Stomach (tissue), 9 donors: Measurements from ENCODE around the gene ERN1. TPM values are rescaled to one million over a fixed set of nuclear protein-coding genes. Genes with fewer than 3 reads are reported as not detected.
A peak's percentile ranks its signal among the peaks of the same experiment; 100 is the strongest.

Source experiments
- DNase-seq, 2 donors: peaks; one replicate each; pipeline versions ENCODE4 v3.0.0 to v3.0.0-alpha.2; 2013 to 2019
- H3K27ac ChIP-seq, 5 donors: fragments of 200-600 bp in 4 of 5; sonication (generic) in 4 of 5; one replicate each; pipeline ENCODE4 v1.5.1; 2013 to 2019; ENCODE audit warnings: mild to moderate bottlenecking in 1 of 5, moderate library complexity in 1 of 5
- H3K27me3 ChIP-seq, 3 donors: fragments of 200-600 bp; sonication (generic); one replicate each; pipeline ENCODE4 v1.5.1; 2017 to 2019; ENCODE audit warnings: mixed run types in 1 of 3
- H3K36me3 ChIP-seq, 4 donors: fragments of 200-600 bp; sonication (generic); 1 replicate in 3 of 4; 2 replicates in 1 of 4; pipeline ENCODE4 v1.5.1; 2016 to 2019
- H3K4me1 ChIP-seq, 4 donors: fragments of 200-600 bp; sonication (generic); one replicate each; pipeline ENCODE4 v1.5.1; 2016 to 2019
- H3K4me3 ChIP-seq, 4 donors: fragments of 200-600 bp; sonication (generic) in 3 of 4; one replicate each; pipeline ENCODE4 v1.5.1; 2016 to 2019; ENCODE audit warnings: mild to moderate bottlenecking in 1 of 4
- H3K9me3 ChIP-seq, 4 donors: fragments of 200-600 bp; sonication (generic); one replicate each; pipeline ENCODE4 v1.5.1; 2016 to 2019
- CTCF ChIP-seq, 7 experiments: fragments of 450-650 bp in 4 of 7; fragments of 200-600 bp in 3 of 7; sonication (generic) in 3 of 7; IDR thresholded peaks; one replicate each; pipeline ENCODE4 v1.5.1; 2016 to 2019; ENCODE audit warnings: antibody characterized with exemption in 7 of 7, control low read depth in 2 of 7, mild to moderate bottlenecking in 1 of 7
- EP300 ChIP-seq: sonication (generic); formaldehyde crosslinking; IDR thresholded peaks from one replicate; pipeline ENCODE4 v1.6.1; 2017; ENCODE audit warnings: antibody characterized with exemption
- POLR2A ChIP-seq, 4 donors: fragments of 450-650 bp; IDR thresholded peaks; one replicate each; pipeline ENCODE4 v1.6.1; 2016; ENCODE audit warnings: antibody characterized with exemption in 4 of 4, control low read depth in 2 of 4, mild to moderate bottlenecking in 1 of 4, moderate library complexity in 1 of 4
- POLR2AphosphoS5 ChIP-seq, 3 donors: sonication (generic); formaldehyde crosslinking; IDR thresholded peaks; one replicate each; pipeline ENCODE4 v1.6.1; 2016; ENCODE audit warnings: antibody characterized with exemption in 3 of 3
- WGBS, 5 donors: extraction: QIAGEN DNeasy Blood & Tissue Kit in 3 of 5; methylation state at CpG; one replicate each; pipeline versions ENCODE4 v1.1.5 to v1.1.7; 2013 to 2018; 5-methylcytosine and 5-hydroxymethylcytosine counted together
- intact Hi-C: fragments of 100-400 bp; cut with DNase I; formaldehyde crosslinking; loops from one replicate; pipeline ENCODE4 v1.15.1; 2023; ENCODE audit warnings: low total_unique reads
- polyA plus RNA-seq, 3 donors: library from polyadenylated mRNA; stranded (reverse); fragments of 200-250 nt; gene quantifications; one replicate each; pipeline ENCODE4 v1.2.3, GENCODE V29; 2013
- total RNA-seq, 5 donors: library from RNA; depleted of rRNA; stranded (reverse); fragments of >200 nt; gene quantifications; one replicate each; pipeline versions ENCODE4 v1.1.0 to v1.2.3, GENCODE V29; 2014 to 2016
- donor health status: healthy with polysubstance abuse.
- donor health status: Bipolar disorder and iron deficiency.
- donor health status: healthy.

The ERN1 gene
- total and polyA plus RNA-seq, 8 donors: 4.1 to 76.4 (median 28.0) TPM

- no peak for TF ChIP-seq POLR2AphosphoS5 (IDR thresholded peaks at IDR 0.05)
- TF ChIP-seq CTCF (IDR thresholded peaks at IDR 0.05): no peak
- TF ChIP-seq EP300: no peak
- TF ChIP-seq POLR2A (IDR thresholded peaks at IDR 0.05): no peak
- intact Hi-C loops: no loop called here
- Histone ChIP-seq H3K27ac (no peak overlapping the region), H3K36me3 (peaks cover 0 to 16% (median 4%) of the 10 kb centered on the region in 4 donors), H3K27me3 (peaks cover 0 to 52% (median 19%) of the 10 kb centered on the region in 3 donors), H3K9me3 (no peaks in the 10 kb centered on the region), H3K4me1 (peaks cover 16 to 27% (median 21%) of the 10 kb centered on the region in 4 donors), H3K4me3 (no peak overlapping the region)
- DNase-seq: no peak
- WGBS, 5 donors: 84 to 87% (median 86%) methylated on average over 24 to 25 of the region's 25 CpGs
Measured at GRCh38 chr17:63999680-64000531, 130.0 kb downstream of the ERN1 start.

GRCh38 chr17:63998721-63999679, 130.9 kb downstream of the ERN1 start:
- Histone ChIP-seq H3K27ac (peak overlapping the region in 1 of 5 donors; percentile 31), H3K9me3 (no peaks in the 10 kb centered on the region), H3K27me3 (peaks cover 0 to 52% (median 19%) of the 10 kb centered on the region in 3 donors), H3K4me1 (peaks cover 16 to 27% (median 21%) of the 10 kb centered on the region in 4 donors), H3K4me3 (peak overlapping the region; percentile 50 to 68 (median 60)), H3K36me3 (peaks cover 0 to 13% (median 4%) of the 10 kb centered on the region in 4 donors)
- intact Hi-C loops: no loop called here
- no peak for DNase-seq
- no peak for TF ChIP-seq CTCF (IDR thresholded peaks at IDR 0.05)
- TF ChIP-seq EP300: no peak
- TF ChIP-seq POLR2AphosphoS5 (IDR thresholded peaks at IDR 0.05): no peak
- TF ChIP-seq POLR2A (IDR thresholded peaks at IDR 0.05): no peak
- WGBS, 5 donors: 23 to 44% (median 27%) methylated on average over 16 to 33 of the region's 33 CpGs

- H3K36me3 ChIP-seq: peaks cover 0 to 8% (median 2%) of the 10 kb centered on the region in 4 donors
- peak within 1 kb of the TSS in 4 of 5 donors; percentile 5 to 42 (median 31) for H3K27ac ChIP-seq
- intact Hi-C loops: no loop called here
- H3K4me1 ChIP-seq: peaks cover 16 to 27% (median 21%) of the 10 kb centered on the region in 4 donors
- no peaks in the 10 kb centered on the region for H3K9me3 ChIP-seq
- H3K4me3 ChIP-seq: peak within 1 kb of the TSS; percentile 50 to 68 (median 60)
- peaks cover 0 to 55% (median 19%) of the 10 kb centered on the region in 3 donors for H3K27me3 ChIP-seq
- no peak for TF ChIP-seq POLR2A (IDR thresholded peaks at IDR 0.05)
- TF ChIP-seq POLR2AphosphoS5 (IDR thresholded peaks at IDR 0.05): no peak
- no peak for TF ChIP-seq EP300
- TF ChIP-seq CTCF (IDR thresholded peaks at IDR 0.05): no peak
- DNase-seq: peak; percentile 74 to 95
- WGBS, 5 donors: 0 to 3% (median 1%) methylated on average over 28 to 43 of the region's 43 CpGs
Measured at GRCh38 chr17:63998050-63998720, 131.8 kb downstream of the ERN1 start, which contains the start of gene PRR29. Gene PRR29 (plus strand): TSS chr17:63998351. CDS start chr17:63998365, 14 bp downstream.
